NCI-H1048 (cell line): Measurements from ENCODE around the gene PARD3.

Experiments used
- DNase-seq: peaks from one replicate; lab custom pipeline; 2025; lab: John Stamatoyannopoulos, UW

PARD3 gene

GRCh38 chr10:34537629-34538231 is 277.4 kb downstream of the PARD3 start:
- DNase-seq, result no peak

GRCh38 chr10:34535872-34536271 is 279.2 kb downstream of the PARD3 start:
- DNase-seq, result no peak

- no peak for DNase-seq
These were observed 284.3 kb downstream of the PARD3 start for GRCh38 chr10:34530778-34531177.

- no peak for DNase-seq
These were observed 286.8 kb downstream of the PARD3 start for GRCh38 chr10:34528320-34528719.

- DNase-seq, result no peak
These were observed 288.1 kb downstream of the PARD3 start for GRCh38 chr10:34526758-34527730.

GRCh38 chr10:34526186-34526585 is 288.9 kb downstream of the PARD3 start:
- no peak for DNase-seq

GRCh38 chr10:34524369-34525091 is 290.6 kb downstream of the PARD3 start:
- DNase-seq, result no peak

GRCh38 chr10:34523017-34523767 is 291.9 kb downstream of the PARD3 start:
- DNase-seq, result no peak

GRCh38 chr10:34522546-34522945 is 292.6 kb downstream of the PARD3 start:
- no peak for DNase-seq

- no peak for DNase-seq
These were observed 294.6 kb downstream of the PARD3 start for GRCh38 chr10:34520510-34520909.

- DNase-seq, result no peak
These were observed 295.0 kb downstream of the PARD3 start for GRCh38 chr10:34520084-34520483.

GRCh38 chr10:34514290-34514689 is 300.8 kb downstream of the PARD3 start:
- no peak for DNase-seq

- DNase-seq, result no peak
These were observed 301.5 kb downstream of the PARD3 start for GRCh38 chr10:34513636-34514035.

- no peak for DNase-seq
These were observed 307.9 kb downstream of the PARD3 start for GRCh38 chr10:34507217-34507616.

- no peak for DNase-seq
These were observed 308.3 kb downstream of the PARD3 start for GRCh38 chr10:34506786-34507185.

GRCh38 chr10:34505338-34505737 is 309.8 kb downstream of the PARD3 start:
- no peak for DNase-seq

GRCh38 chr10:34504534-34504933 is 310.6 kb downstream of the PARD3 start:
- no peak for DNase-seq

- DNase-seq, result no peak
These were observed 311.4 kb downstream of the PARD3 start for GRCh38 chr10:34503704-34504103.

GRCh38 chr10:34499612-34500279 is 315.4 kb downstream of the PARD3 start:
- no peak for DNase-seq

GRCh38 chr10:34498821-34499220 is 316.3 kb downstream of the PARD3 start:
- no peak for DNase-seq

GRCh38 chr10:34495938-34496337 is 319.2 kb downstream of the PARD3 start:
- DNase-seq, result no peak
